Esophagus (tissue), 2 donors: ENCODE results near the gene GPR89A. TPM values are rescaled to one million over a fixed set of nuclear protein-coding genes. Genes with fewer than 3 reads are reported as not detected.
"Not testable (repeated sequence)": the region's sequence is repeated elsewhere in the genome, so short reads cannot be mapped to it uniquely, and the experiment has no call there.

Source experiments
- H3K27ac ChIP-seq, 2 donors: one replicate each; pipeline ENCODE4 v1.5.1; 2013; ENCODE audit warnings: low read depth in 2 of 2, mild to moderate bottlenecking in 2 of 2, inconsistent platforms in 1 of 2, low read length in 1 of 2, moderate library complexity in 1 of 2
- H3K27me3 ChIP-seq, 2 donors: one replicate each; pipeline ENCODE4 v1.6.1; 2013; ENCODE audit warnings: low read length in 2 of 2, control low read depth in 1 of 2, mild to moderate bottlenecking in 1 of 2; ENCODE audit not compliant: insufficient read depth in 2 of 2, control insufficient read depth in 1 of 2
- H3K36me3 ChIP-seq, 2 donors: one replicate each; pipeline ENCODE4 v1.6.1; 2013; ENCODE audit warnings: low read length in 1 of 2; ENCODE audit not compliant: control insufficient read depth in 2 of 2, insufficient read depth in 2 of 2
- H3K4me1 ChIP-seq, 2 donors: one replicate each; pipeline ENCODE4 v1.6.1; 2013; ENCODE audit warnings: low read length in 1 of 2; ENCODE audit not compliant: control insufficient read depth in 2 of 2, insufficient read depth in 2 of 2
- H3K4me3 ChIP-seq, 2 donors: one replicate each; pipeline ENCODE4 v1.5.1; 2013; ENCODE audit warnings: low read length in 2 of 2, mild to moderate bottlenecking in 2 of 2, low read depth in 1 of 2, moderate library complexity in 1 of 2
- H3K9me3 ChIP-seq, 2 donors: one replicate each; pipeline ENCODE4 v1.6.1; 2013; ENCODE audit warnings: mild to moderate bottlenecking in 2 of 2, low read depth in 1 of 2, low read length in 1 of 2, moderate library complexity in 1 of 2; ENCODE audit not compliant: control insufficient read depth in 2 of 2, insufficient read depth in 1 of 2
- WGBS, 2 donors: extraction: QIAGEN DNeasy Blood & Tissue Kit; methylation state at CpG; one replicate each; pipeline ENCODE4 v1.1.7; 2013; 5-methylcytosine and 5-hydroxymethylcytosine counted together
- polyA plus RNA-seq, 2 donors: library from polyadenylated mRNA; stranded (reverse); fragments of 200-250 nt; gene quantifications; one replicate each; pipeline ENCODE4 v1.2.3, GENCODE V29; 2013
- donor health status: healthy with polysubstance abuse.
- donor health status: Bipolar disorder and iron deficiency.

GPR89A gene
- 1 to 10 TPM; 9.5 to 9.7 TPM for polyA plus RNA-seq

- 0 to 1% methylated on average over 41 to 55 of the region's 71 CpGs for WGBS, 2 donors
- Histone ChIP-seq H3K4me3 (peak within 1 kb of the TSS; percentile 82 to 85), H3K27ac (peak within 1 kb of the TSS; percentile 89 to 95)
Measured at GRCh38 chr1:145607833-145608733, at the start of gene GPR89A. GPR89A (plus strand) TSS chr1:145607988; CDS start chr1:145608134, 146 bp downstream.

GRCh38 chr1:145586820-145587219, 21.0 kb upstream of the GPR89A start:
- H3K4me3 ChIP-seq, H3K27ac ChIP-seq, H3K36me3 ChIP-seq, H3K27me3 ChIP-seq, H3K4me1 ChIP-seq, H3K9me3 ChIP-seq: not testable (repeated sequence)
- 91 to 92% methylated on average over 4 to 5 of the region's 5 CpGs for WGBS, 2 donors

More at GRCh38 chr1:145607833-145608733, at the start of gene GPR89A:
- not testable (repeated sequence) for H3K27me3 ChIP-seq, H3K9me3 ChIP-seq, H3K4me1 ChIP-seq, H3K36me3 ChIP-seq

- H3K4me1 ChIP-seq, H3K36me3 ChIP-seq, H3K27me3 ChIP-seq, H3K9me3 ChIP-seq, H3K4me3 ChIP-seq, H3K27ac ChIP-seq: not testable (repeated sequence)
- WGBS, 2 donors, result 9 to 13% methylated on average over 5 of the region's 7 CpGs
Measured at GRCh38 chr1:145590806-145591205, 17.0 kb upstream of the GPR89A start.

- H3K9me3 ChIP-seq, H3K27me3 ChIP-seq, H3K36me3 ChIP-seq, H3K4me3 ChIP-seq, H3K4me1 ChIP-seq, H3K27ac ChIP-seq: not testable (repeated sequence)
Measured at GRCh38 chr1:145592347-145592746, 15.4 kb upstream of the GPR89A start.

- not testable (repeated sequence) for H3K4me1 ChIP-seq, H3K36me3 ChIP-seq, H3K27me3 ChIP-seq, H3K27ac ChIP-seq, H3K9me3 ChIP-seq, H3K4me3 ChIP-seq
Measured at GRCh38 chr1:145595421-145595820, 12.4 kb upstream of the GPR89A start.

GRCh38 chr1:145596236-145596635, 11.6 kb upstream of the GPR89A start:
- WGBS, 2 donors, result 78 to 85% methylated on average over 6 of the region's 6 CpGs
- H3K9me3 ChIP-seq, result not testable (repeated sequence)

GRCh38 chr1:145599426-145599825, 8.4 kb upstream of the GPR89A start:
- not testable (repeated sequence) for H3K4me1 ChIP-seq, H3K4me3 ChIP-seq, H3K36me3 ChIP-seq, H3K9me3 ChIP-seq, H3K27me3 ChIP-seq, H3K27ac ChIP-seq
- 79 to 82% methylated on average over 5 of the region's 5 CpGs for WGBS, 2 donors

More at GRCh38 chr1:145596236-145596635, 11.6 kb upstream of the GPR89A start:
- H3K27ac ChIP-seq, H3K36me3 ChIP-seq, H3K4me1 ChIP-seq, H3K27me3 ChIP-seq, H3K4me3 ChIP-seq: not testable (repeated sequence)

- Histone ChIP-seq H3K4me3 (no peak overlapping the region), H3K9me3 (no peaks in the 10 kb centered on the region), H3K27me3 (no peaks in the 10 kb centered on the region), H3K27ac (no peak overlapping the region), H3K36me3 (no peaks in the 10 kb centered on the region), H3K4me1 (no peaks in the 10 kb centered on the region)
- 65 to 73% methylated on average over 1 of the region's 1 CpG for WGBS, 2 donors
Measured at GRCh38 chr1:145601593-145601992, 6.2 kb upstream of the GPR89A start.

GRCh38 chr1:145606840-145607239, 948 bp upstream of the GPR89A start:
- 88 to 91% methylated on average over 2 to 4 of the region's 5 CpGs for WGBS, 2 donors
- not testable (repeated sequence) for H3K9me3 ChIP-seq, H3K4me3 ChIP-seq, H3K27ac ChIP-seq, H3K4me1 ChIP-seq, H3K36me3 ChIP-seq, H3K27me3 ChIP-seq

GRCh38 chr1:145607289-145607688, 499 bp upstream of the GPR89A start:
- not testable (repeated sequence) for H3K9me3 ChIP-seq, H3K36me3 ChIP-seq, H3K4me1 ChIP-seq, H3K27me3 ChIP-seq, H3K4me3 ChIP-seq, H3K27ac ChIP-seq
- 84 to 95% methylated on average over 4 of the region's 11 CpGs for WGBS, 2 donors
